ENCODE measurements around the gene UGT1A3.

The UGT1A3 gene

DNA sequence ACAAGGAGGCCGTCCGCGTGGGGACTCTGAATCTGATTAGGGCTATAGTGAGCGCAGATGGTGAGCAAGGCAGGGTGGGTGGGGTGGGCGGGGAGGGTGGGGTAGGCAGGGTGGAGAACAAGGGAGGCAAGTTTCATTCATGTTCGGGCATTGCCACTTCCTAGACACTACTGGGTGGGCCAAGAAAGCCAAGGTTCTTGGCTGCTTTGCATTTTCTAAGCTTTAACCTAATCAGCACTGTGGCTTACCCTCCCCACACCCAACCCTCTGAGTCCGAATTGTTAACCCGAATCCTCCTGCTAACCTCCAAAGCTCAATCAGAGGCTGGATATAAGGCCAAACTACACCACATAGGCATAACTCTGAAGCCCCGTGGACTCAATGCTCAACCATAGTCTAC is 67.4 kb downstream of the UGT1A3 start:
- TF ChIP-seq, protein P1, sequence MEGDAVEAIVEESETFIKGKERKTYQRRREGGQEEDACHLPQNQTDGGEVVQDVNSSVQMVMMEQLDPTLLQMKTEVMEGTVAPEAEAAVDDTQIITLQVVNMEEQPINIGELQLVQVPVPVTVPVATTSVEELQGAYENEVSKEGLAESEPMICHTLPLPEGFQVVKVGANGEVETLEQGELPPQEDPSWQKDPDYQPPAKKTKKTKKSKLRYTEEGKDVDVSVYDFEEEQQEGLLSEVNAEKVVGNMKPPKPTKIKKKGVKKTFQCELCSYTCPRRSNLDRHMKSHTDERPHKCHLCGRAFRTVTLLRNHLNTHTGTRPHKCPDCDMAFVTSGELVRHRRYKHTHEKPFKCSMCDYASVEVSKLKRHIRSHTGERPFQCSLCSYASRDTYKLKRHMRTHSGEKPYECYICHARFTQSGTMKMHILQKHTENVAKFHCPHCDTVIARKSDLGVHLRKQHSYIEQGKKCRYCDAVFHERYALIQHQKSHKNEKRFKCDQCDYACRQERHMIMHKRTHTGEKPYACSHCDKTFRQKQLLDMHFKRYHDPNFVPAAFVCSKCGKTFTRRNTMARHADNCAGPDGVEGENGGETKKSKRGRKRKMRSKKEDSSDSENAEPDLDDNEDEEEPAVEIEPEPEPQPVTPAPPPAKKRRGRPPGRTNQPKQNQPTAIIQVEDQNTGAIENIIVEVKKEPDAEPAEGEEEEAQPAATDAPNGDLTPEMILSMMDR (IDR thresholded peaks at IDR 0.05; ENCODE audit: low read depth, low read length, missing control alignments) = no peak
- Histone ChIP-seq H3K27me3 (replicated peaks) (no peaks in the 10 kb centered on the region), H3K4me3 (ENCODE audit: low read depth, low read length) (no peak overlapping the region), H3K36me3 (replicated peaks) (no peaks in the 10 kb centered on the region), H3K27ac (no peak overlapping the region)
- DNase-seq = no peak
- in situ Hi-C loops (cut with HindIII; ENCODE audit: low pct_ligation_motif_present, low sequenced_read_pairs) = no loop called here

DNA sequence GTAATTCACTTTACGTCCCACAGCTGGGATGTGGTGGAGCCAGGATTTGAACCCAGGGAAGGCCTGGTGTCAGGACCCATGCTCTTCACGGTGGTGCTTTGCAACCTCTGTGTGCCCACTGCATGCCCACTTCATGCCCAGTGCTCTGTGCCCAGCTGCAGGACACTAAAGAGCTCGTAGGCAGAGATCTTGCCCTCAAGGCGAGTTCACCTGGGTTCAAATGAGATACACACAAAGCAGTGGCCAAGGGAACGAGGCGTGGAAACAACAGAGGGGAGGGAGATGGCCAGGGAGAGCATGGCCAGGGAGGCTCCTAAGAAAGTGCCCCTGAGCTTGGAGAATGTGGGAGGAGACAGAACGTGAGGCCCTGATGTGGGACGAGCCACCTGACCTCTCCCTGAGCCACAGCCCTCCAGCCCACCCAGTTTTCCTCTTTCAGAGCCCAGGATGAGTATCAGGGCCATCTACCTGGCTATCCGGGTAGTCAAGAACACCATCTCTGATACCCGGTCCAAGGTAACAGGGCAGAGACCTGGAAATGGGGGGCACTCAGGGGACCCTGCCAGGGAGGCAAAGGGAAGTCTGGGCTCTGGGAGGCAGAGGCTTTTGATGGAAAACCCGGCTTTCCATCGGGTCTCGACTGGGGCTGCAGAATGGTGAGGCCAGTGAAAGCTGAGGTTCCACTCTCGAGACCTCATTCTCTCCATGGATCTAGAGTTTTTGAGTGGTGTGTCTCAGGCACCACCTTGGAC is 69.7 kb downstream of the UGT1A3 start:
- Histone ChIP-seq H3K27me3 (replicated peaks) (no peaks in the 10 kb centered on the region), H3K36me3 (replicated peaks) (no peaks in the 10 kb centered on the region), H3K27ac (no peak overlapping the region), H3K4me3 (ENCODE audit: low read depth, low read length) (no peak overlapping the region)
- no peak for DNase-seq
- in situ Hi-C loops (cut with HindIII; ENCODE audit: low pct_ligation_motif_present, low sequenced_read_pairs) = no loop called here
- TF ChIP-seq, protein P1 (IDR thresholded peaks at IDR 0.05; ENCODE audit: low read depth, low read length, missing control alignments) = no peak

DNA sequence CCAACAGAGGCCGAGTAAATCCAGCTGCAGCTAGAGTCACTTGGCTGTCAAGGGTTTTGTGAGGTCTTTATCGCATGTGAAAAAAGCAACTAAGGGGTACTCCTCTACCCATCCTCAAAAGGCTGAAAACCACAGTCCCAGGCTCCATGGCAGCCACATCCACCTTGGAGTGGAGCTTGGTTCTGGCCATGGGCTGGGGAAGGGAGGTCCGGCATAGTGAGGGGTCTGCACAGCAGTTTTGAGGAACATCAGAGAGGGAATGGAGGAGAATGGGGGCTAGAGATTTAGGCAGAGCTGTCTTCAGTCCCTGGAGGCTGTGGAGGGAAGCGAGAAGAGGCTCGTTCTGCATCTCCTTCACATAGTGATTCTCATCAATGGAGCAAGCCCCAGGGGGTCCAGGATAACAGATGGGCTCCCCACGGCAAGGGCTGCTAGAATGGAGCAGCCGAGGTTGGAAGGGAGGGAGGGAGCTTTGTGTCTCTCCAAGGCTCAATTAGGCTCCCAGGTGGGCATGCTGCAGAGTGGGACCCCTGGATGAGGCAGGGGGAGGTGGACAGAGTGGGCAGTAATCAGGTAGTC is 70.3 kb downstream of the UGT1A3 start:
- in situ Hi-C loops (cut with HindIII; ENCODE audit: low pct_ligation_motif_present, low sequenced_read_pairs) = no loop called here
- DNase-seq = no peak
- Histone ChIP-seq H3K27ac (no peak overlapping the region), H3K27me3 (replicated peaks) (no peaks in the 10 kb centered on the region), H3K4me3 (ENCODE audit: low read depth, low read length) (no peak overlapping the region), H3K36me3 (replicated peaks) (no peaks in the 10 kb centered on the region)
- TF ChIP-seq, protein P1 (IDR thresholded peaks at IDR 0.05; ENCODE audit: low read depth, low read length, missing control alignments) = no peak

DNA sequence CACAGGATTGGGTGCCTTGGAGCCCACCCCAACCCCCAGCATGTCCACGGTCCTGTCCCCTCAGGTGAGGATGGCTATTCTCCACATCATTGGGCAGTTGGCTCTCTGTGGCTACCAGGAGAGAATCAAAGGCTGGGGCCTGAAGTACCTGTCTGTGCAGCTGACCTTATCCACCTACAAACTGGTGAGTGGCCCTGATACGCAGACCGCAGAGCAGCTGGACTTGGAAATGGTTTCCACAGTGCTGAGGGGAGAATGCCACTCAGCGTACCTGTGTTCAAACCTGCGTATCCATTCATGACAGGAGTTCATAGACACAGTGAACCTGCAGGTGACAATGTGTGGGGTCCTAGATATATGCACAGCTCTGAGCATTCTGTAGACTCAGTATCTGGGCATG is 70.9 kb downstream of the UGT1A3 start:
- TF ChIP-seq, protein P1 (IDR thresholded peaks at IDR 0.05; ENCODE audit: low read depth, low read length, missing control alignments) = no peak
- DNase-seq = no peak
- in situ Hi-C loops (cut with HindIII; ENCODE audit: low pct_ligation_motif_present, low sequenced_read_pairs) = no loop called here
- Histone ChIP-seq H3K36me3 (replicated peaks) (no peaks in the 10 kb centered on the region), H3K4me3 (ENCODE audit: low read depth, low read length) (no peak overlapping the region), H3K27ac (no peak overlapping the region), H3K27me3 (replicated peaks) (no peaks in the 10 kb centered on the region)

DNA sequence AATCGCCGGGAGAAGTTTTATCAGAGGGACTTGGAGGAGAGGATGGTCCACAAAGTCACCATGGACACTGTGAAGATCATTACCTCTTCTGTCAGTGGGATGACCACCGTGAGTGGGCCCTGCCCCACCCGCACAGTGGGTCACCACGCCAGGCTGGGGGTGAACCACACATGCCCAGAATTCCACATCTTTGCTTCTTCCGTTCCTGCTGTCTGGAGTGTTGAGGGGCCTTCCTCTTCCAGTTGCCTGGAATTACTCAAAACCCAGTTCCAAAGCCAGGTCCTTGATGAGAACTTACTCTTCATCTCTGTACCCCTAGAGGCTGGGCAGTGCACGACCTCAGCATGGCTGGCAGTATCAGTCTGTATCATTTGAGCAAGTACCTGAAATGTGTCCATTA is 71.4 kb downstream of the UGT1A3 start:
- in situ Hi-C loops (cut with HindIII; ENCODE audit: low pct_ligation_motif_present, low sequenced_read_pairs) = no loop called here
- DNase-seq = no peak
- H3K27ac ChIP-seq = no peak overlapping the region
- no peaks in the 10 kb centered on the region for H3K27me3 ChIP-seq (replicated peaks)
- H3K36me3 ChIP-seq (replicated peaks) = no peaks in the 10 kb centered on the region
- TF ChIP-seq, protein P1 (IDR thresholded peaks at IDR 0.05; ENCODE audit: low read depth, low read length, missing control alignments) = no peak
- H3K4me3 ChIP-seq (ENCODE audit: low read depth, low read length) = no peak overlapping the region

All from brain microvascular endothelial cell (primary cell).